NCI-H1092 (cell line): ENCODE data around the gene DLL1.

Experiments
- DNase-seq: peaks from one replicate; lab custom pipeline; 2025; lab: John Stamatoyannopoulos, UW

The DLL1 gene

DNA sequence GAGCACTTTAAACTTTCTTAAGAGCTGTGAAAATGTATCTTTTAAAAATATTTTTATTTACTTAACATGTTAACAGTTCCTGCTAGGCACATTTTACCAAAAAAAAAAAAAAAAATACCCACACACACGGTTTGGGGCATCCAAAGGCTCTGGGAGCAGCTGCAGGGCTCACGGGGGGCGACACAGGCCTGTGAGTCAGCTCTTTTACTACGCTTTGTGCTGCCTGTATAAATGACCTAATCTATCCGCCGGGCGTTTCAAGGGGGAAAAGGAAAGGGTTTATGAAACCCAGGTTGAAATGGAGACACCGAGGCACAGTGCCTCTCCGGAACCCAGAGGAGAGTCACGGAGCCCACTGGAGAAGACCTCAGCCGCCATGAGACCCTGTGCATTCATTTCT is 40.4 kb downstream of the DLL1 start:
- DNase-seq, result no peak

DNA sequence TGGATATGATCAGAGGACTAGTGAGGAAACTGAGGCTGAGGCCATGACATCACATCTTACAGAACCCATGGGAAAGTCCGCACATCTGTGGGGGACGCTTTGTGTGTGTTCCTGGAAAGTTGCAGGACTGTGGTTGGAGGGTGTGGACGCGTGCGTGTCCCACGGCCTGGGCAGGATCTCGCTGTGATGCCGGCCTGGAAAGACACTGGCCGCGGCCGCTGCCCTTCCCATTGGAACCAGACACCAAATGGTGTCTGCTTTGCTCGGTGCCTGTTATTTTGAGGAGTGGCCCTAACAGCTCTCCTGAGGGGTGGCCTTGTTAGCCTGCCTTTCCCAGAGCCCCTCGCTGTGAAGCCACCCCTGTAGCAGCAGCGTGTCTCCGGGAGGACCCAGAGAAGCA is 41.1 kb downstream of the DLL1 start:
- no peak for DNase-seq

DNA sequence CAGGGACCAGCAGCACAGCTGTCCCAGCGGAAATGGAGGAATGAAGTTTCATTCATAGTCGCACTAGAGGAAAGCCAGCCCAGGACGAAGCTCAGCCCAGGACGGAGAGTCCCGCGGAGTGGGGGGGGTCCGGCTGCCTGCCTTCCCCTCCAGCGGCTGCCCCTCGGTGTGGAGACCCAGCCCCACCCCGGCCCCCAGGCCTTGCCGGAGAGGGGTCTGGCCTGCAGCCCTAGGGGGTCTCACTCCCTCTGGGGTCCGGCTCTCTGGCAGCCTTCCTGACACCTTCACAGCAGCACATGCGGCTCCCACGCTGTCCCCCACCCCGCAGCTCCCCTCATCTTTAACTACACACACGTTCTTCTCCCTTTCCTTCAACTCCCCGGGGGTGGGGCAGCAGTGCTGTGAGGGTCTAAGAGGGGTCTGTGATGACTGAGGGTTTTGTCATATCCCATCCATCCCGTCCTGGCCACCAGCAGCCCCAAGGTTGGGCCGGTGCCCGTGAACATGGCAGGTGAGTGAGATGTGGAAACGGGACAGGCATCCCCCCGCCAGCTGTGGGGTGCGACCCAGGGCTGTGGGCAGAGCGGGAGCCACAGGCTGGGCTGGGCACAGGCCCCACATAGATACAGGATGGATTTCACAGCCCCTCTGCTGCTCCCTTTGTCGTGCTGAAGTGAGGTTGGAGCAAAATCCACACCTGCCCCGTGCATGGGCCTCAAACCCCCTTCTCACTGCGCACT is 41.8 kb downstream of the DLL1 start:
- no peak for DNase-seq

DNA sequence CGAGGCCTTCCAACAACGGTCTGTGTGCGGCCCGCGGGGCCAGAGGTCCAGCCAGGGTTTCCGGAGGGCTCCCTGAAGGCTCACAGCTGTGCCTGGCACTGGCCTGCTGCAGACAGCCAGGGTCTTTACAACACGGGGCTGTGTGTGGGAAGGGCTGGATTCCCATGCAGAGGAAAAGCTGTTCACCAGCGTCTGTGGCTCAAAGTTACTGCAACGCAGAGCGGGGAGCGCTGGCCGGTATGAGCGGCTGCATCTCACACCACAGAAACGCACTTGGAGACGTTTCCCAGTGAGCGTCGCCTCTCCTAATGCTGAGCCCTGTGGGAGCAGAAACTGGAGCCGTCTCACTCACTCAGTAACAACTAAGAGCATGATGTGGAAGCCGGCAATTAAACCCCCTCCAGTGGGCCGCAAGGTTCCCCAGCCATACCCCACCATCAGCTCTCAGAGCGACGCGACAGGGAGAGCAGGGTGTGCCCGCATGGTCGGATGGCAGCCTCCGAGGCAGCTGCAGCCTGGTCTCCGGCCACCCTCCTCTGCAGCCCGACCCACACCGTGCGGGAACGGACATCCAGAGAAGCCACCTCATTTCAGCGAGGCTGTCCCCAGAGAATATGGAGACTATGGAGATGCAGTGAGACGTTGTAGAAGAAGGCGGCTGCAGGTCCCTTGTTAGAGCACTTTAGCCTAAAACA is 42.6 kb downstream of the DLL1 start:
- DNase-seq, result no peak

DNA sequence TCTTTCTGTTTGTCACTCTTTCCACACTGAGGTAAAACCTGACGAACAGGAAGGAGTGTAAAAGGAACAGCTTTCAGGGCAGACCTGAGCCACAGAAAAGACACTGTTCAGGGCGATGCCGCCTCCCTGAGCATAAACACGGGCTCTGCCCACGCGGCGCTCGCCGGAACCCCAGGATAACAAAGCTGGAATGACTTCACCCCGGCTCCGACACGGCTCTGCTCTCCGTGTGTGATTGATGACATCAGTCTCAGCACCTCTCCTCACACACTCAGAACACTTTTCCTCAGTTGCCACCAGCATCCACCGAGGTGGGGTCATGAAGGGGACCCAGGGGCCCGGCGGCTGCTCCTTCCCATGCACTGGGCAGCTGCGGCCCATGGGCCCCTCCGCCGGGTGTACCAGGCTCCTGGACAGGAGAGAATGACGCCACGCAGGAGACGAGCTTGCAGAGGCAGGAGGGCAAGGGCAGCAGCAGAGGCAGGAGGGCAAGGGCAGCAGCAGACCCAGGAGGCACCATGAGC is 43.6 kb downstream of the DLL1 start:
- no peak for DNase-seq

DNA sequence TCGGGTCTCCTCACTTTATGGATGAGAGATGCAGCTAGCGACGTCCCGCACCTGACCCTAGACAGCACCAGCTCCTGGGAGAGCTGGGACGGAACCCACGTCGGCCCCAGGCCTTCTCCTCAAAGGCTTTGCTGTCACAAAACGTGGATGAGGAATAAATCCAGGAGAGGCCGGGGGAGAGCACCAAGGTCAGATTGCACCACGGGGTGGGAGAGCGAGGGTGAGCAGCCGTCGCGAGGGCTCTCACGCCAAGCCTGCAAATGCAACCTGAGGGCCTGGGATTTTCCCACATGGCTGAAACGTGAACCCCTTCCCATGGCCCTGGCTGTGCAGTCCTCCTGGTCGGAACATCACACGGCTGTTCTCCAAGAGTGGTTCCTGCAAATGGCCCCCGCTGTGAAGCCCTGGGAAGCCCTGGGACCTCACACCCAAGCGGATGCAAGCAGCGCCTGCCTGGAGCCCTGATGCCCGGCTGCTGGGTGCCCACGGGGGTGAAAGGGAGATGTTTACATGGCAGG is 45.3 kb downstream of the DLL1 start:
- DNase-seq, result no peak

DNA sequence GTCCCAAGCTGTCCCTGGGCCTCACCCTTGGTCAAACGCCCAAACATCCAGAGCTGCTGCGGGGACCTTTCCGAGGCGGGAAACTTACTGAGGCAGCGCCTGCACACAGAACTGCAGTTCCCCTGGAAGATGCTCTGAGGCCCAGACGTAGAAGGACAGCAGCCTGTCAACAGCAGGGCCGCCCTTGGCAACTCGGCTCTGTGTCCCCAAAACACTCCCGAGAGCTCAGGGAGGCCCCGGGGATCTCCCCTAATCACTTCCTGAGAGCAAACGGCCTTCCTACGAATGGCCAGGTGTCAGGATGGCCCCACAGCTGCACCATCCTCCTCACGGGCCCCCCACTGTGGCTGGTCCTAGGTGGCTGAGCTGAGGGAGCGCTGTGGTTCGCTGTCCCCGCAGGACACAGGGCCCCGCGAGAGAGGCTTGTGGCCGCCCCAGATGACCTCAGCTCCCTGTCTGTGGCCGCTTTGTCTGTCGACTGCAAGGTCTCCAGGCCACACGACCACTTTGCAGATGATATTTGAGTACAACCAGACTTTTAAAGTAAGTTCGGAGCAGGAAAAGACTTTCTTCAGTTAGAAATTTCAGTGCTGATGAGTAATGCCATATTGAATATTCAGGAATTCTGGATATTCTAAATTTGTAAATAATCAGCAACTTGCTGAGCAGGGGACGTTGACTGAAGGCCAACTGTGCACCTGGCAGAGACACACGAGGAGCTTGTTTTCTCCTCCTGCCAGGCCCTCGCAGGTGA is 46.0 kb downstream of the DLL1 start:
- DNase-seq, result no peak

DNA sequence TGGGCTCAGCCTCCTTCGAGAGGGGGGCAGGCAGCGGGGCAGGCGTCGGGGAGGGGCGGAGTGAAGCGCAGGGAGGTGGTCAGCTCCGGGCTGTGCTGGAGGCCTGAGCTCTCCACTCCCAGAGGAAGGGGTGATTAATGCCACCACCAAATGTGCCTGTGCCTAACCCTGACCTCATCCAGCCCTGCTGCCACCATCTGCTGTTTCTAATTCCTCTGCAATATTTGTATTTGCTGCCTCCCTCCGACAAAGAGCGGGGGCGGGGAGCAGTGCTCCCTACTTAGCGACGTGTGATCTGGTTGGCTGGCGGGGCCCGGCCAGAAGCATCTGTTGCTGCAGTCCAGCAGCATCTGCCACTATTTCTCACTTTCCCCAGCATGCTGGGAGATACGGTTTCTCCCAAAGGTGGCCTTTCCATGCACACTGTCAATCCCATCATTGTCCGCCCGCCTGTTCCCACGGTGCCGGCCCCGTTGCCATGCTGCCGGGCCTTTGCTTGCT is 47.0 kb downstream of the DLL1 start:
- DNase-seq, result peak; percentile 47

DNA sequence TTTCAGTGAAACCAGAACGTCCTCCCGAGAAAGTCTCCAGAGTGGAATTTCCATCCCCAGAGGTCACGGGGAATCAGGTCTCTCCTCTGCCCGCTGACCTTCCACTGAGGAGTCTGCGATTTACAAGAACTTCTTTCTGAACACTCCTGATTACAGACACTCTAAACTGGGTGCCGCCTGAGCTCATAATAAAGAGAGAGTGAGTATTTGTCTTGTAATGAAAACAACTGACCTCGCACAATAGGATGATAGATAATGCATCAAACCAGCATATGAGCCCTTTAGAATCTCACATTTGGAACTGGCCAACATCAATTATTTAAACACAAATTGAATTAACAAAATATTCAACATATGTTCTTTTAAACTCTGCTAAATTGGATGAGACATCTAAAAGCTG is 47.5 kb downstream of the DLL1 start:
- DNase-seq, result peak; percentile 32

DNA sequence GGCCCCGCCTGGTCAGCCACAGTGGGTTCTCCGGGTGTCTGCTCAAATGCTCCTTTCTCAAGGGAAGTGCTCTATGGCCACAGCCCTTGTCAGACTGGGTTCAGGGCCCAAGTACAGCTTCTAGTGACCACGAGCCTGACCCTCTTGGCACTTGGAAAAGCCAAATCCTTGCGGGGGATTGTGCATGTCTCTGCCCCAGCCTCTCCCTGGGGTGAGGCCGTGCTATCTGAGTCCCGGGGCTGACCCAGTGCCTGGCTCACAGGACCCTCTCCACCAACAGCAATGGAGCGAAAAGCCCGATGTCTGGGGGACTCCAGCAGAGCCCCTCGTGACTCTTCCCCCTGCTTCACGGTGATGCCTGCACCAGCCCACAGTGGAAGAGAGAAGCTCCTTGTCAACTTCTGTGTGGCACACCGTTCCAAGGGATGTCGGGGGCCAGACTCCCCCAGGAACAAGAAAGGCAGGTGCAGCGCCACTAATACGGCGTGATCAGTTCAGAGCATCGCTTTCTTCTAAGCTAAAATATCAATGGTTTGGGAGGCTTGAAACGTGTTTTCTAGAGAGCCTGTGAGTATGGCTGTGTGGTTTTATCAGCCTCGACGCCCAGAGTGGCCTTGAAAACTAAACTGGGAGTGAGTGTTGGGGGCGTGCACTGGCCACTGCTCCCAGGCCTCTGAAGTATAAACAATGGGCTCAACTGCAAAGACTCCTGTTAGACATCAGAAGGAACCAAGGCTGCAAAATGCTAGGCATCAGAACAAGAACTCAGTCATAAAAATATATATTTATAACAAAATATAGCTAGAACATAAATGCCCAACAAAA is 51.9 kb downstream of the DLL1 start:
- DNase-seq, result no peak

DNA sequence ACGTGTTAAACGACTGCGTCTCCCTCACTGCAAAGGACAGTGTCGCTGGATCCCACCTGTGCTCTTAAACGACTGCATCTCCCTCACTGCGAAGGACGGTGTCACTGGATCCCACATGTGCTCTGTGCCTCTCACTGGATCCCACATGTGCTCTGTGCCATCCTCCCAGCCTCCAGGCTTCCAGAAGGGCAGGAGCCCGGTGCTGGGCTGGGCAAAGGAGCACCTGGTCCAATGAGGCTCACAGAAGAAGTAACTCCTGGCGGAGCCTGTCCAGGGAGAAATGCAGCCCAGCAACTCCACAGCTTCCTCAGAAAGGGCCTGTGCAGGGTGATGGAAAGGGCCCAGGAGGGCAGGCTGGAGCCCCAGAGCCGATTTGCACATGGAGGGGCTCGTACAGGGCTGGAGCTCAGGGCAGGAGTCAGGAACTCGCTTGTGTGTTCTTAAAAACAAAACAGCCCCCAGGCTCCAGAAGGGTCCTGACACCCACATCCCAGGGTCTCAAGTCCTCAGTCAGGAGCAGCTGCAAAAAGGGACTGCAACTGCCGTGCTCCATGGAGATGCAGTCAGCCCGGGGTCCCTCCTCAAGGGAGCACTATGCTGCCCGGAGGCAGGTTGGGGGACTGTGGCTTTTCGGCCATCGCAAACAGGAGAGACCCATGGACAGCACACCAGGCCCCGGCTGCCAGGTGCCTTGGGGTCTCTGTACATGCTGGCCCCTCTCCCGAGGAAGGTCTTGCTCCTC is 52.7 kb downstream of the DLL1 start:
- DNase-seq, result no peak

DNA sequence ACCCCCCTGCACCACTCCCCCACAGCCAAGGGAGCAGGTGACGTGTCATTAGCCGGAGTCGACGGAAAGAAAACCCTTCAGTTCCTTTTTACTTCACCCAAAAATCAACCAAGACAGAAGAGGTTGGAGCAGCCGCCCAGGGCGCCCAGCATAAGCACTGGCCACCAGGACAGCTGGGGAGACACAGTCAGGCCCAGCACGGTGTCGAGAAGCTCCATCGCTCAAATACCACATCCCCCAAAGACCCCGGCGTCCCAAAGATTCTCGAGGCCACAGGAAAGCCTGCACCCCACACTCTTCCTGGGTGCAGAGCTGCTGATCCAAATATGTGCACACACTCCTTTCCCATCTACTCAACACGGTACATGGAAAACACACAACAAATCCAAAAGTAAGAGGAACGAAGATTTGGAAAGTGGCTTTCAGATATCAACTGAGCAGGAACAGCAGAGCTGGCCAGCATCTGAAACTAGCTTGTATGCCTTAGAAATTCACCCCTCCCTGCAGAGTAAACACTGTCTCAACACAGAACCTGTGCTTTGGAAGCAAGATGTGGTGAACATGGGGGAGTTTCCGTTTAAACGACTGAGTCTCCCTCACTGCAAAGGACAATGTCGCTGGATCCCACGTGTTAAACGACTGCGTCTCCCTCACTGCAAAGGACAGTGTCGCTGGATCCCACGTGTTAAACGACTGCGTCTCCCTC is 54.6 kb downstream of the DLL1 start:
- DNase-seq, result no peak

DNA sequence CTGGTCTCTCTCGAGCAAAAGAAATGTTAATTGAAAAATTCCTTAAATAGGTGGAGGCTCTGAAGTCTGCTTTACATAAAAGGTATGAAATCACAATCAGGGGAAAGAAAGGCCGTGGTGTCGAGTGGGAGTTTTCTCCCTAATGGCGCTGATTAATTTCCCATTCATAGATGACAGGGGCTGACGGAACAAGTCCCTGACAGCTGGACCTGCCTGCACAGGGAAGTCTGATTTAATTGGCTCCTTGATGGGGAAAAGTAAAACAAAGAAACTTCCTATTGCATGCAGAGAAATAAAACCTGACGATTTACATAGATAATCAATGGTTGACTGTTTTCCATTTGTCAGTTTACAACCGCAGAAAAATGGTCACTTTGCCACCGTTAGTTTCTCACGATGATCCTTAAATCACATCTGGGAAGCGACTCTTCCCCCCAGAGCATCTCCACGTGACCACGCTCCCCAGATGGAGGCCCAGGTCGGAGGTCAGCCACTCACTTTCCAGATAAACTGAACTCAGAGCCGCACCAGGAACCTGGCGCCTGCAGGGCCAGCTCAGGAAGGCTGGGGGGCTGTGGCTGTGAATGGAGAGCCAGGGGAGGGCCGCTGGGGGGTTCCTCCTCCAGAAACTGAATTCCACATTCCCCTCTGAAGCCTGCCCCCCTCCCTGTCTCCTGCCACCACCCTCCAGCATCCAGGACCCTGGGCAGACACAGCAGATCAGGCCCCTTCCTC is 55.3 kb downstream of the DLL1 start:
- DNase-seq, result no peak

DNA sequence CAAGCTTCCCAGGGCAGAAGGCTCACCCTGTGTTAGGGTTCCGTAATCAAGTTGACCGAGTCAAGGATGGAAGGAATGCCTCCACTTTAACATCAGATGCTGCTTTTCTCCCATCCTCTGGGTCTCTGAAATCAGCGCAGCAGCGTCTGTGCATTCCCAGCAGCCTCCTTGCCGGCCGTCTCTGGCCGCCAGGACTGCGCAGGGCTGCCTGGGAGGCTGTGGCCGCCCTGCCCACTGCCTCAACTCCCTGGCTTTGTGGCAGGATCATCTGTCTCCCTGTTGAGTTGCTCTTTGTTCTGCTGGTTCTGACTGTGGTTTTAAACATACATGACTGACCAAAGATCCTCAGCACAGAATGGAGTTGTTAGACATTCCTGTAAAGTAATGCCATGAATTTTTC is 56.5 kb downstream of the DLL1 start:
- DNase-seq, result no peak

DNA sequence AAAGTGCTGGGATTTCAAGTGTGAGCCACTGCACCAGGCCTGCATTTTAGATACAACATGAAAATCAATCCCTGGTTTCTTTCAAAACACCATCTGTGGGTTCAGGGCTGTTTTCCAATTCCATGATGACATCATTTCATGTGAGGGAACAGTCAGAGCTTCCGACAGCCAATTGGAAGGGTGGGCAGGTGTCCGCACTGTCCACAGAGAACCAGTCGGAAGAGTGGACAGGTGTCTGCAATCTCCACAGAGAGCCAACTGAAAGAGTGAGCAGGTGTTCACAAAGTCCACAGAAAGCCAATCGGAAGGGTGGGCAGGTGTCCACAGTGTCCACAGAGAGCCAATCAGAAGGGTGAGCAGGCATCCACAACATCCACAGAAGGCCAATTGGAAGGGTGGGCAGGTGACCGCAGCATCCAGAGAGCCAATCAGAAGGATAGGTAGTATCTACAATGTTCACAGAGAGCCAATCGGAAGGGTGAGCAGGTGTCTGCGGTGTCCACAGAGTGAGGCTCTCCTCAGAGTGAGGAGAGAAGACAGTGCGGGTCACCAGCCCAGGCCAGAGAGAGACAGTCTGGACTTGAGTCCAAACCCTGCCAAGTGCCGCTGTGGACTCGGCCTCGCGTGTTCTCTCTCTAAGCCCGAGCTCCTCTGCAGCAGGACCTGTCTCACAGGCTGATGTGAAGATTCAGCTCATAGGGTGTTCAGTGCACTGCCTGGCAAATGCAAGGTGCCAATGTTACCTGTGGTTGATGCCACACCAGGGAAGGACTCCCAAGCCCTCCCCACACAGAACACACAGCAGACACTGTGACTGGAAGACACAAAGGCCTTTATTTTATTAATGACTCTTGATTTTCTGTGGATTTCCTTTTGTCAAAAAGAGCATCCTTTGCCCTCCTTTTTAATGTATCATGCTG is 57.3 kb downstream of the DLL1 start:
- no peak for DNase-seq
